Mucosa of rectum (tissue), 2 donors: Measurements from ENCODE around the gene SEC24C.
"Not testable (repeated sequence)": the region's sequence is repeated elsewhere in the genome, so short reads cannot be mapped to it uniquely, and the experiment has no call there.

Source experiments
- H3K27ac ChIP-seq, 2 donors: one replicate each; pipeline ENCODE4 v1.7.0; 2013; ENCODE audit warnings: inconsistent platforms in 2 of 2, low read depth in 2 of 2, low read length in 2 of 2
- H3K27me3 ChIP-seq, 2 donors: one replicate each; pipeline ENCODE4 v1.7.0; 2013; ENCODE audit warnings: low read length in 2 of 2; ENCODE audit not compliant: control insufficient read depth in 2 of 2, insufficient read depth in 2 of 2
- H3K36me3 ChIP-seq, 2 donors: one replicate each; pipeline ENCODE4 v1.7.0; 2013; ENCODE audit warnings: low read length in 2 of 2; ENCODE audit not compliant: control insufficient read depth in 2 of 2, insufficient read depth in 2 of 2
- H3K4me1 ChIP-seq, 2 donors: one replicate each; pipeline ENCODE4 v1.7.0; 2013; ENCODE audit warnings: low read length in 2 of 2, mild to moderate bottlenecking in 1 of 2; ENCODE audit not compliant: control insufficient read depth in 2 of 2, insufficient read depth in 2 of 2
- H3K4me3 ChIP-seq, 2 donors: one replicate each; pipeline ENCODE4 v1.7.0; 2013; ENCODE audit warnings: low read length in 2 of 2
- H3K9ac ChIP-seq, 2 donors: one replicate each; pipeline ENCODE4 v1.7.0; 2013; ENCODE audit warnings: low read length in 2 of 2, low read depth in 1 of 2, mild to moderate bottlenecking in 1 of 2
- H3K9me3 ChIP-seq, 2 donors: one replicate each; pipeline ENCODE4 v1.7.0; 2013; ENCODE audit warnings: low read length in 2 of 2; ENCODE audit not compliant: control insufficient read depth in 2 of 2
- donor health status: healthy.
- donor health status: Normal muscosa, but diverticular disease.

The SEC24C gene

DNA sequence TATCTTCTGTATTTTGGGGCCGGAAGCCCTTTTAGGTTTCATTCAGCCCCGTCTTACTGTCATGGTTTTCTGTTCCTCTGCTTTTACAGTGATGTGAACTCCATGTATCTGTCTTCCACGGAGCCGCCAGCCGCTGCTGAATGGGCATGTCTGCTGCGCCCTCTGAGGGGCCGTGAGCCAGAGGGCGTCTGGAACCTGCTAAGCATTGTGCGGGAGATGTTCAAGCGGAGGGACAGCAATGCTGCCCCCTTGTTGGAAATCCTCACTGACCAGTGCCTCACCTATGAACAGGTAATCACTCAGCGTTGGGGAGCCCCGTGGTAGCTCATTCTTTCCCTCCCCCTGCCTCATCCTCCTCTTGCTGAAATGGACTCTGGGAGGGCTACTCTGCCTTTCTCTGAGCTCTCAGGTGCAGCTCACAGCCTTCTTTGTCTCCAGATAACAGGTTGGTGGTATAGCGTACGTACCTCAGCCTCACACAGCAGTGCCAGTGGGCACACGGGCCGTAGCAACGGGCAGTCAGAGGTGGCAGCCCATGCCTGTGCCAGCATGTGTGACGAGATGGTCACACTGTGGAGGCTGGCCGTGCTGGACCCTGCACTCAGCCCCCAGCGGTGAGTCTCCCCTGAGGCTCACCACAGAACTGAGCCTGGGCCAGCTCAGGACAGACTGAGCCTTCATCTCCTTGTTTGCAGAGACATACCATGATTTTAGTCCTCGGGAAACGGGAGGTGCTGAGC is 46.9 kb downstream of the SEC24C start:
- Histone ChIP-seq H3K9me3 (no peaks in the 10 kb centered on the region), H3K4me1 (peaks cover 10% of the 10 kb centered on the region in 2 donors), H3K4me3 (no peak overlapping the region), H3K27ac (no peak overlapping the region), H3K36me3 (peaks cover 65 to 67% of the 10 kb centered on the region in 2 donors), H3K9ac (no peak overlapping the region), H3K27me3 (no peaks in the 10 kb centered on the region)

DNA sequence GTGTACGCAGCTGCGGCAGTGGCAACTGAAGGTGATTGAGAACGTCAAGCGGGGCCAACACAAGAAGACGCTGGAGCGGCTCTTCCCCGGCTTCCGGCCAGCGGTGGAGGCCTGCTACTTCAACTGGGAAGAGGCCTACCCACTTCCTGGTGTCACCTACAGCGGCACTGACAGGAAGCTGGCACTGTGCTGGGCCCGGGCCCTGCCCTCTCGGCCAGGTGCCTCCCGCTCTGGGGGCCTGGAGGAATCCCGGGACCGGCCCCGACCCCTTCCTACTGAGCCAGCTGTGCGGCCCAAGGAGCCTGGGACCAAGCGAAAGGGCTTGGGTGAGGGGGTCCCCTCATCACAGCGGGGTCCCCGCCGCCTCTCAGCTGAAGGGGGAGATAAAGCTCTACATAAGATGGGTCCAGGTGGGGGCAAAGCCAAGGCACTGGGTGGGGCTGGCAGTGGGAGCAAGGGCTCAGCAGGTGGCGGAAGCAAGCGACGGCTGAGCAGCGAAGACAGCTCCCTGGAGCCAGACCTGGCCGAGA is 47.8 kb downstream of the SEC24C start:
- Histone ChIP-seq H3K36me3 (peaks cover 72 to 74% of the 10 kb centered on the region in 2 donors), H3K27ac (no peak overlapping the region)

DNA sequence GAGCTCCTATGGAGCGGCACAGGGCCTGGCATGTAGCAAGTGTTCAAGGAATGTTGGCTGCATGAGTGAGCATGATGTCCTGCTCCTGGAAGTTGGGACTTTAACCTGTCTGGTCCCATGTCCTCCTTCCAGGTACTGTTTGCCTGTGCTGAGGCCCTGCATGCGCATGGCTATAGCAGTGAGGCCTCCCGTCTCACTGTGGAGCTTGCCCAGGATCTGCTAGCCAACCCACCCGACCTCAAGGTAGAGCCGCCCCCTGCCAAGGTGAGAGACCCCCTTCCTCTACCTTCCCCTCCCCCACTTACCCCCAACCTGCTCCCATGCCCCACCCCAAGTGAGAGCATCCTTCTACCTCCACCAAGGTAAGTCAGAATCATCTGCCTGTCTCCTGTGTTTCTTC is 49.3 kb downstream of the SEC24C start:
- Histone ChIP-seq H3K27ac (no peak overlapping the region), H3K36me3 (peaks cover 84 to 86% of the 10 kb centered on the region in 2 donors), H3K9me3 (no peaks in the 10 kb centered on the region), H3K9ac (no peak overlapping the region), H3K4me1 (no peaks in the 10 kb centered on the region), H3K27me3 (no peaks in the 10 kb centered on the region), H3K4me3 (no peak overlapping the region)

More for the DNA sequence above, 47.8 kb downstream of the SEC24C start:
- no peaks in the 10 kb centered on the region for H3K27me3 ChIP-seq
- peaks cover 4 to 5% of the 10 kb centered on the region in 2 donors for H3K4me1 ChIP-seq
- no peaks in the 10 kb centered on the region for H3K9me3 ChIP-seq
- no peak overlapping the region for H3K4me3 ChIP-seq
- no peak overlapping the region for H3K9ac ChIP-seq

DNA sequence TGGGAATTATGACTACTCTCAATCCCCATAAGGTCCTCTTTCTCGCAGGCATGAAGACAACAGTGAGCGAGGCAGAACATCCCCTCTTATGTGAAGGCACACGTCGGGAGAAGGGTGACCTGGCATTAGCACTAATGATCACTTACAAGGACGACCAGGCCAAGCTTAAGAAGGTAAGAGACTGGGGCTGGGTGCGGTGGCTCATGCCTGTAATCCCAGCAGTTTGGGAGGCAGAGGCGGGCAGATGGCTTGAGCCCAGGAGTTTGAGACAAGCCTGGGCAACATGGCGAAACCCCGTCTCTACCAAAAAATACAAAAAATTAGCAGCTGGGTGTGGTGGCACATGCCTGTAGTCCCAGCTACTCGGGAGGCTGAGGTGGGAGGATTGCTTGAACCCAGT is 51.3 kb downstream of the SEC24C start:
- H3K9ac ChIP-seq, H3K27me3 ChIP-seq, H3K4me3 ChIP-seq, H3K9me3 ChIP-seq, H3K4me1 ChIP-seq, H3K27ac ChIP-seq: not testable (repeated sequence)
- peaks cover 84 to 85% of the 10 kb centered on the region in 2 donors for H3K36me3 ChIP-seq

DNA sequence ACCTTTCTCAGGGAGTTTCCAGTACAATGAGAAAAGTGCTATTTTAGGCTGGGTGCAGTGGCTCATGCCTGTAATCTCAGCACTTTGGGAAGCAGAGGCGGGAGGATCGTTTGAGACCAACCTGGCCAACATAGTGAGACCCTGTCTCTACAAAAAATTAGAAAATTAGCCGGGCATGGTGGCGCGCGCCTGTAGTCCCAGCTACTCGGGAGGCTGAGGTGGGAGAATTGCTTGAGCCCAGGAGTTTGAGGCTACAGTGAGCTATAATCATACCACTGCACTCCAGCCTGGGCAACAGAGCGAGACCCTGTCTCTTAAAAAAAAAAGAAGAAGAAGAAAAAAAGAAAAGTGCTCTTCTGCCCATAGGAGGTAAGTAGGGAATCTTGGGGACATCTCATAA is 51.9 kb downstream of the SEC24C start:
- H3K27ac ChIP-seq, H3K4me1 ChIP-seq, H3K27me3 ChIP-seq, H3K9ac ChIP-seq, H3K4me3 ChIP-seq, H3K9me3 ChIP-seq: not testable (repeated sequence)
- peaks cover 84 to 86% of the 10 kb centered on the region in 2 donors for H3K36me3 ChIP-seq

- no peaks in the 10 kb centered on the region for H3K27me3 ChIP-seq
- no peaks in the 10 kb centered on the region for H3K4me1 ChIP-seq
- peaks cover 84 to 86% of the 10 kb centered on the region in 2 donors for H3K36me3 ChIP-seq
- no peak overlapping the region for H3K4me3 ChIP-seq
- no peak overlapping the region for H3K27ac ChIP-seq
- no peaks in the 10 kb centered on the region for H3K9me3 ChIP-seq
- no peak overlapping the region for H3K9ac ChIP-seq
These were observed 52.6 kb downstream of the SEC24C start for GRCh38 chr10:73796766-73797165.

- H3K9ac ChIP-seq, result no peak overlapping the region
- H3K36me3 ChIP-seq, result peaks cover 85 to 87% of the 10 kb centered on the region in 2 donors
- H3K27me3 ChIP-seq, result no peaks in the 10 kb centered on the region
- H3K9me3 ChIP-seq, result no peaks in the 10 kb centered on the region
- H3K27ac ChIP-seq, result no peak overlapping the region
- no peaks in the 10 kb centered on the region for H3K4me1 ChIP-seq
- no peak overlapping the region for H3K4me3 ChIP-seq
These were observed 53.3 kb downstream of the SEC24C start for GRCh38 chr10:73797324-73798025.

GRCh38 chr10:73798087-73798486 is 53.9 kb downstream of the SEC24C start:
- Histone ChIP-seq H3K4me1 (no peaks in the 10 kb centered on the region), H3K9ac (no peak overlapping the region), H3K36me3 (peaks cover 85 to 87% of the 10 kb centered on the region in 2 donors), H3K27me3 (no peaks in the 10 kb centered on the region), H3K27ac (no peak overlapping the region), H3K9me3 (no peaks in the 10 kb centered on the region), H3K4me3 (no peak overlapping the region)

DNA sequence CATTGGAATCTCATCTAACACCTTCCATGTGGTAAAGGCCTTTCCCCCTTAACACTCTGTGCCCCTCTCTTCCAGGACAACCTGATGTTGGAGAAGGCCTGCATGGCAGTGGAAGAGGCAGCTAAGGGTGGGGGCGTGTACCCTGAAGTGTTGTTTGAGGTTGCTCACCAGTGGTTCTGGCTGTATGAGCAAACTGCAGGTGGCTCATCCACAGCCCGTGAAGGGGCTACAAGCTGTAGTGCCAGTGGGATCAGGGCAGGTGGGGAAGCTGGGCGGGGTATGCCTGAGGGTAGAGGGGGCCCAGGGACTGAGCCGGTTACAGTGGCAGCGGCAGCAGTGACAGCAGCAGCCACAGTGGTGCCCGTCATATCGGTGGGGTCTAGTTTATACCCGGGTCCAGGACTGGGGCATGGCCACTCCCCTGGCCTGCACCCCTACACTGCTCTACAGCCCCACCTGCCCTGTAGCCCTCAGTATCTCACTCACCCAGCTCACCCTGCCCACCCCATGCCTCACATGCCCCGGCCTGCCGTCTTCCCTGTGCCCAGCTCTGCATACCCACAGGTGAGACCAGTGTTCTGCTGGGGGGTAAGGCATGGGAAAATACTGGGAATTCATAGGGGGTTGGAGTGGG is 54.9 kb downstream of the SEC24C start:
- Histone ChIP-seq H3K4me3 (no peak overlapping the region), H3K27me3 (no peaks in the 10 kb centered on the region), H3K4me1 (no peaks in the 10 kb centered on the region), H3K27ac (no peak overlapping the region), H3K36me3 (peaks cover 85 to 87% of the 10 kb centered on the region in 2 donors), H3K9me3 (no peaks in the 10 kb centered on the region), H3K9ac (no peak overlapping the region)
